ENCODE results near the gene STARD10. TPM values are rescaled to one million over a fixed set of nuclear protein-coding genes. Genes with fewer than 3 reads are reported as not detected.

The STARD10 gene
- total and polyA plus RNA-seq, 9 of the 15 experiments (the other 6 are each of a cell fraction or from before 2014, with no cell fraction given), result 0.15 to 52.9 (median 32.3) TPM

DNA sequence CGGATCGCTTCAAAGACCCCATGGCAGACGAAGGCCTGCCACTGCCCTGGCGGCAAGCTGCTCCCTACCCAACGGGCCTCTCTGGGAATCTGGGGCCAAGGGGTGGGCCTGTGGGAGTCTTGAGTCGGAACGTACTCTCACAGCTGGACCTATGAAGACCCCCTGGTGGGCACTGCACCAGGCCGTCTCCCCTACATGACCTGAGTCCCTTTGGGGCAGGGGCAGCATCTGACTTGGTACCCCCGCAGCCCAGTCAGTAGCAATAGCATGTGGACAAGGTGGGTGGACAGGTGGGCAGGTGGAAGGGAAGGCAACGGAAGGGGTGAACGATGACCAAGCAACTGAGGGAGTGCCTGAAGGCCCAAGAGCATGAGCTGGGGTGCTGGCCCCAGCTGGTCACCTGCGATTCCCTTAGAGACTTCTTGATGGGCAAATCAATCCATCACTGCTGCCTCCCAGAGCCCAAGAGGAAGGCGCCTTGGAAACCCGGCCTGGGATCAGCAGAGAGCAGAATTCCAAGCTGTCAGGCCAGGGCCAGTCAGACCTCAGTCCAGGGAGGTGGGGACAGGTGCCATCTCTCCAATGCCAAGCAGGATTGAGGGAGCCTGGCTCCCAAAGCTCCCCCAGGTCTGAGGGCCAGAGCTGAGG is 76.9 kb downstream of the STARD10 start (continued):
- TF ChIP-seq, protein P1, sequence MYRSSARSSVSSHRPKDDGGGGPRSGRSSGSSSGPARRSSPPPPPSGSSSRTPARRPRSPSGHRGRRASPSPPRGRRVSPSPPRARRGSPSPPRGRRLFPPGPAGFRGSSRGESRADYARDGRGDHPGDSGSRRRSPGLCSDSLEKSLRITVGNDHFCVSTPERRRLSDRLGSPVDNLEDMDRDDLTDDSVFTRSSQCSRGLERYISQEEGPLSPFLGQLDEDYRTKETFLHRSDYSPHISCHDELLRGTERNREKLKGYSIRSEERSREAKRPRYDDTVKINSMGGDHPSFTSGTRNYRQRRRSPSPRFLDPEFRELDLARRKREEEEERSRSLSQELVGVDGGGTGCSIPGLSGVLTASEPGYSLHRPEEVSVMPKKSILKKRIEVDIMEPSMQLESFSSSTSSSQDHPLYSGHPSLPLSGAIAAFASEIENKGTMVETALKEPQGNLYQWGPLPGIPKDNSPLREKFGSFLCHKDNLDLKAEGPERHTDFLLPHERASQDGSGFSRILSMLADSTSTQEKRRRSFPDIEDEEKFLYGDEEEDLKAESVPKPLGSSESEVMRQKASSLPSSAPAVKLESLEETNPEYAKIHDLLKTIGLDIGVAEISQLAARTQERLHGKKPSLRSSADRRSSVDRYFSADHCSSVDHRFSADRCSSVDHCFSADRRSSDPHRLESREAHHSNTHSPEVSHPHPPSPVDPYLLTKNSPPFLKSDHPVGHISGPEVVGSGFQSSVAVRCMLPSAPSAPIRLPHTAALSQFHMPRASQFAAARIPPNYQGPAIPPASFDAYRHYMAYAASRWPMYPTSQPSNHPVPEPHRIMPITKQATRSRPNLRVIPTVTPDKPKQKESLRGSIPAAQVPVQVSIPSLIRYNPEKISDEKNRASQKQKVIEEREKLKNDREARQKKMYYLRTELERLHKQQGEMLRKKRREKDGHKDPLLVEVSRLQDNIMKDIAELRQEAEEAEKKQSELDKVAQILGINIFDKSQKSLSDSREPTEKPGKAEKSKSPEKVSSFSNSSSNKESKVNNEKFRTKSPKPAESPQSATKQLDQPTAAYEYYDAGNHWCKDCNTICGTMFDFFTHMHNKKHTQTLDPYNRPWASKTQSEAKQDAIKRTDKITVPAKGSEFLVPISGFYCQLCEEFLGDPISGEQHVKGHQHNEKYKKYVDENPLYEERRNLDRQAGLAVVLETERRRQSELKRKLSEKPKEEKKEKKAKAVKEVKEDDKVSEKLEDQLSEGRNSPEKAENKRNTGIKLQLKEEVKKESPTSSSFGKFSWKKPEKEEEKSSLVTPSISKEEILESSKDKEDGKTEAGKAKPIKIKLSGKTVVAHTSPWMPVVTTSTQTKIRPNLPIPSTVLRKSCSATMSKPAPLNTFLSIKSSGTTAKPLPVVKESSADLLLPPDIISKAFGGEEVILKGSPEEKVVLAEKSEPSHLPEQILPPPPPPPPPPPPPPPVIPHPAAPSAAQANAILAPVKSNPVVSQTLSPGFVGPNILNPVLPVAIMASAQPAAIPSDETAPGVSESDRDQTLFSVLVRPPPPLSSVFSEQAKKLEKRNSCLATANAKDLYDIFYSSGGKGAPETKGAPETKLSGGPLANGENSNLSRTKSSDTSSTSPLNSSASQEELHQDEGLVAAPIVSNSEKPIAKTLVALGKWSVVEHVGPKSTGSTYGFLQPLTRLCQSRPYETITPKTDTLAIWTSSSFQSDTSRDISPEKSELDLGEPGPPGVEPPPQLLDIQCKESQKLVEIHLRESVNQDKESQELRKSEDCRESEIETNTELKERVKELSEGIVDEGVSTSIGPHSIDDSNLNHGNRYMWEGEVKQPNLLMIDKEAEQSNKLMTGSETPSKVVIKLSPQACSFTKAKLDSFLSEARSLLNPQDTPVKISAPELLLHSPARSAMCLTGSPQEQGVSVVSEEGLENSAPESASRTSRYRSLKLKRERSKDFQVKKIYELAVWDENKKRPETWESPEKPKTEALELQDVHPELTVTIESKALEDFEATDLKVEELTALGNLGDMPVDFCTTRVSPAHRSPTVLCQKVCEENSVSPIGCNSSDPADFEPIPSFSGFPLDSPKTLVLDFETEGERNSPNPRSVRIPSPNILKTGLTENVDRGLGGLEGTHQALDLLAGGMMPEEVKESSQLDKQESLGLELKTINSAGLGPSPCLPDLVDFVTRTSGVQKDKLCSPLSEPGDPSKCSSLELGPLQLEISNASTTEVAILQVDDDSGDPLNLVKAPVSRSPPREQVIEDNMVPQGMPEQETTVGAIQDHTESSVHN (IDR thresholded peaks at IDR 0.05; ENCODE audit: borderline replicate concordance in 1 of 2, low read depth in 1 of 2), result no peak
- TF ChIP-seq SMAD3 (CRISPR knock-in tag; conservative IDR thresholded peaks at IDR 0.05) (no peak), FOXJ3 (CRISPR knock-in tag; IDR thresholded peaks at IDR 0.05) (no peak)
- TF ChIP-seq, protein P2, sequence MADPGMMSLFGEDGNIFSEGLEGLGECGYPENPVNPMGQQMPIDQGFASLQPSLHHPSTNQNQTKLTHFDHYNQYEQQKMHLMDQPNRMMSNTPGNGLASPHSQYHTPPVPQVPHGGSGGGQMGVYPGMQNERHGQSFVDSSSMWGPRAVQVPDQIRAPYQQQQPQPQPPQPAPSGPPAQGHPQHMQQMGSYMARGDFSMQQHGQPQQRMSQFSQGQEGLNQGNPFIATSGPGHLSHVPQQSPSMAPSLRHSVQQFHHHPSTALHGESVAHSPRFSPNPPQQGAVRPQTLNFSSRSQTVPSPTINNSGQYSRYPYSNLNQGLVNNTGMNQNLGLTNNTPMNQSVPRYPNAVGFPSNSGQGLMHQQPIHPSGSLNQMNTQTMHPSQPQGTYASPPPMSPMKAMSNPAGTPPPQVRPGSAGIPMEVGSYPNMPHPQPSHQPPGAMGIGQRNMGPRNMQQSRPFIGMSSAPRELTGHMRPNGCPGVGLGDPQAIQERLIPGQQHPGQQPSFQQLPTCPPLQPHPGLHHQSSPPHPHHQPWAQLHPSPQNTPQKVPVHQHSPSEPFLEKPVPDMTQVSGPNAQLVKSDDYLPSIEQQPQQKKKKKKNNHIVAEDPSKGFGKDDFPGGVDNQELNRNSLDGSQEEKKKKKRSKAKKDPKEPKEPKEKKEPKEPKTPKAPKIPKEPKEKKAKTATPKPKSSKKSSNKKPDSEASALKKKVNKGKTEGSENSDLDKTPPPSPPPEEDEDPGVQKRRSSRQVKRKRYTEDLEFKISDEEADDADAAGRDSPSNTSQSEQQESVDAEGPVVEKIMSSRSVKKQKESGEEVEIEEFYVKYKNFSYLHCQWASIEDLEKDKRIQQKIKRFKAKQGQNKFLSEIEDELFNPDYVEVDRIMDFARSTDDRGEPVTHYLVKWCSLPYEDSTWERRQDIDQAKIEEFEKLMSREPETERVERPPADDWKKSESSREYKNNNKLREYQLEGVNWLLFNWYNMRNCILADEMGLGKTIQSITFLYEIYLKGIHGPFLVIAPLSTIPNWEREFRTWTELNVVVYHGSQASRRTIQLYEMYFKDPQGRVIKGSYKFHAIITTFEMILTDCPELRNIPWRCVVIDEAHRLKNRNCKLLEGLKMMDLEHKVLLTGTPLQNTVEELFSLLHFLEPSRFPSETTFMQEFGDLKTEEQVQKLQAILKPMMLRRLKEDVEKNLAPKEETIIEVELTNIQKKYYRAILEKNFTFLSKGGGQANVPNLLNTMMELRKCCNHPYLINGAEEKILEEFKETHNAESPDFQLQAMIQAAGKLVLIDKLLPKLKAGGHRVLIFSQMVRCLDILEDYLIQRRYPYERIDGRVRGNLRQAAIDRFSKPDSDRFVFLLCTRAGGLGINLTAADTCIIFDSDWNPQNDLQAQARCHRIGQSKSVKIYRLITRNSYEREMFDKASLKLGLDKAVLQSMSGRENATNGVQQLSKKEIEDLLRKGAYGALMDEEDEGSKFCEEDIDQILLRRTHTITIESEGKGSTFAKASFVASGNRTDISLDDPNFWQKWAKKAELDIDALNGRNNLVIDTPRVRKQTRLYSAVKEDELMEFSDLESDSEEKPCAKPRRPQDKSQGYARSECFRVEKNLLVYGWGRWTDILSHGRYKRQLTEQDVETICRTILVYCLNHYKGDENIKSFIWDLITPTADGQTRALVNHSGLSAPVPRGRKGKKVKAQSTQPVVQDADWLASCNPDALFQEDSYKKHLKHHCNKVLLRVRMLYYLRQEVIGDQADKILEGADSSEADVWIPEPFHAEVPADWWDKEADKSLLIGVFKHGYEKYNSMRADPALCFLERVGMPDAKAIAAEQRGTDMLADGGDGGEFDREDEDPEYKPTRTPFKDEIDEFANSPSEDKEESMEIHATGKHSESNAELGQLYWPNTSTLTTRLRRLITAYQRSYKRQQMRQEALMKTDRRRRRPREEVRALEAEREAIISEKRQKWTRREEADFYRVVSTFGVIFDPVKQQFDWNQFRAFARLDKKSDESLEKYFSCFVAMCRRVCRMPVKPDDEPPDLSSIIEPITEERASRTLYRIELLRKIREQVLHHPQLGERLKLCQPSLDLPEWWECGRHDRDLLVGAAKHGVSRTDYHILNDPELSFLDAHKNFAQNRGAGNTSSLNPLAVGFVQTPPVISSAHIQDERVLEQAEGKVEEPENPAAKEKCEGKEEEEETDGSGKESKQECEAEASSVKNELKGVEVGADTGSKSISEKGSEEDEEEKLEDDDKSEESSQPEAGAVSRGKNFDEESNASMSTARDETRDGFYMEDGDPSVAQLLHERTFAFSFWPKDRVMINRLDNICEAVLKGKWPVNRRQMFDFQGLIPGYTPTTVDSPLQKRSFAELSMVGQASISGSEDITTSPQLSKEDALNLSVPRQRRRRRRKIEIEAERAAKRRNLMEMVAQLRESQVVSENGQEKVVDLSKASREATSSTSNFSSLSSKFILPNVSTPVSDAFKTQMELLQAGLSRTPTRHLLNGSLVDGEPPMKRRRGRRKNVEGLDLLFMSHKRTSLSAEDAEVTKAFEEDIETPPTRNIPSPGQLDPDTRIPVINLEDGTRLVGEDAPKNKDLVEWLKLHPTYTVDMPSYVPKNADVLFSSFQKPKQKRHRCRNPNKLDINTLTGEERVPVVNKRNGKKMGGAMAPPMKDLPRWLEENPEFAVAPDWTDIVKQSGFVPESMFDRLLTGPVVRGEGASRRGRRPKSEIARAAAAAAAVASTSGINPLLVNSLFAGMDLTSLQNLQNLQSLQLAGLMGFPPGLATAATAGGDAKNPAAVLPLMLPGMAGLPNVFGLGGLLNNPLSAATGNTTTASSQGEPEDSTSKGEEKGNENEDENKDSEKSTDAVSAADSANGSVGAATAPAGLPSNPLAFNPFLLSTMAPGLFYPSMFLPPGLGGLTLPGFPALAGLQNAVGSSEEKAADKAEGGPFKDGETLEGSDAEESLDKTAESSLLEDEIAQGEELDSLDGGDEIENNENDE (IDR thresholded peaks at IDR 0.05; ENCODE audit: low read depth, low read length), result no peak

All from K562 (cell line).